H54 (cell line): ENCODE measurements around the gene ZBTB42.

Experiments used
- DNase-seq: peaks from one replicate; pipeline ENCODE4 v3.0.0; 2011; ENCODE audit warnings: low spot score, mixed read lengths; ENCODE audit not compliant: insufficient read length
- FAIRE-seq: peaks from 3 replicates; lab custom pipeline; 2011; peaks lifted over from hg19 to GRCh38; lab: Jason Lieb, UNC
- POLR2A ChIP-seq: IDR thresholded peaks from 2 replicates; pipeline ENCODE4 v1.6.1; 2011; ENCODE audit warnings: low read depth, mild to moderate bottlenecking, low read length

Gene ZBTB42

DNA sequence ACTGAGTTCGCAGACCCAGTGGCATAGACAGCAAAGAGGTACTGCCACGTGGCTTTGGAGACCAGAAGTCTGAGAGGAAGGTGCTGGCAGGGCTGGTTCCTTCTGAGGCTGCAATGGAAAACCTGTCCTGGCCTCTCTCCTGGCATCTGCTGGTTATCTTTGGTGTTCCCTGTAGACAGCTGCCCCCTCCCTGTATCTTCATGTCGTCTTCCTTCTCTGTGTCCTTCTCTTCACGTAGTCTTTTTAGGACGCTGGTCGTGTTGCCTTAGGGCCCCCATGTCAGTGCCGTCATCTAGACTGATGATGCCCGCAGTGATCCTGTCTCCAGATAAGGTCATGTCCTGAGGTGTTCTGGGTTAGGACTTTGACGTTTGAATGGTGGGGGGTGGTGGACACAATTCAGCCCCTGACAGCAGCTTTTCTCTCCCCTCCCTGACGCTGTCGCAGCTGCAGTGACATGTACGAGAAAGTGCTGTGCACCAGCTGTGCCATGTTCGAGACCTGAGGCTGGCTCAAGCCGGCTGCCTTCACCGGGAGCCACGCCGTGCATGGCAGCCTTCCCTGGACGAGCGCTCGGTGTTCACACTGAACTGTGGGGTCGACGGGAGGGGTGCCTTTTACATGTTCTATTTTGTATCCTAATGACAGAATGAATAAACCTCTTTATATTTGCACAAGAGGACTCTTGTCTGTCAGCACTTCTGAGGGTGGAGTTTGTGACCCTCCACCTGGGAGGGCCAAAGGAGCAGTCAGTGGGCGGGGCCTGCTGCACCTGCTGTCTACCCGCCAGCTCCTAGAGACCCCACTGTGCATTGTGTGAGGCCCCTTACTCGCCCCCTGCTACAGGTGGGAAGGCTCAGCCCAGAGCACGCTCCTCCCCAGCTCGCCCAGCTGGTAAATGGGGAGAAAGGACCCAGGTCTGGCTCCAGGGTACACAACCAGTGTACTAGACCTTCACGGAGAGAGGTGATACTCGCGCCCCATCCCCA, 41.6 kb upstream of the ZBTB42 start:
- no peak for FAIRE-seq
- no peak for TF ChIP-seq POLR2A

DNA sequence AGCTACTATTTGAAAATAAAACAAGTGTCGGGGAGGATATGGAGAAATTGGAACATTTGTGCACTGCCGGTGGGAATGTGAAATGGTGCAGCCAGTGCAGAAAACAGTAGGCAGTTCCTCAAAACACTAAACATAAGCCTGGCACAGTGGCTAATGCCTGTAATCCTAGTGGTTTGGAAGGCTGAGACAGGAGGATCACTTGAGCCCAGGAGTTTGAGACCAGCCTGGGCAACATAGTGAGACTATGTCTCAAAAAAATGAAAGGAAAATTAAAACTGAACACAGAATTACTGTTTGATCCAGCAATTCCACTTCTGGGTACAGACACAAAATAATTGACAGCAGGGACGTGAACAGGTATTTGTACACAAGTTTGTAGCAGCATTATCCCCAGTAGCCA, 35.4 kb upstream of the ZBTB42 start:
- DNase-seq (no peak), FAIRE-seq (peak; percentile 30)

More for the DNA sequence above, 41.6 kb upstream of the ZBTB42 start:
- DNase-seq, result no peak

DNA sequence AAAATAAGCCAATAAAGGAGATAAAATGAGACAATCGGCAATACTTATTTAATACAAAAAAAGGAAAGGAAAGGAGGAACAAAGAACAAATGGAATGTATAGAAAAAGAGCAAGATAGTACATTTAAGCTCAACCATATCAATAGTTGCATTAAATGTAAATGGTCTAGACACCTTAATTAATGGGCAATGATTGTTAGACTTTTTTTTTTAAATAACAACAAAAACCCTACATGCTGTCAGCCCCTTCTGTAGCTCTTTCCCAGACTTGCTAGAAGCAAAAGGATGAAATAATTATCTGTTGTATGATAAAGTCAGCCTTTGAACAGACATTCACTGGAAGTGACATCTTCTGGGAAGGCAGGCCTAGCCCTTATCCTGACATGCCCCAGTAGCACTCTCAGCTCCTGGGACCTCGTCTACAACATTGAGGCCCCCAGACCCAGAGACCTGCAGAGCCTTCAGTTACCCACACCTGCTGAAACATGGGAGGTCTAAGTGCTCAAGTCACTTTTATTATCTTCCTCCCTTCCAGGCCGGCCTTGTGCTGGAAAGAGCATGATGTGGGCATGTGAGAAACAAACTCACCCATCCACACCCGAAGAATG, 34.5 kb upstream of the ZBTB42 start:
- DNase-seq (no peak), FAIRE-seq (no peak)
- TF ChIP-seq POLR2A, result no peak

More for the DNA sequence above, 35.4 kb upstream of the ZBTB42 start:
- TF ChIP-seq POLR2A, result no peak

DNA sequence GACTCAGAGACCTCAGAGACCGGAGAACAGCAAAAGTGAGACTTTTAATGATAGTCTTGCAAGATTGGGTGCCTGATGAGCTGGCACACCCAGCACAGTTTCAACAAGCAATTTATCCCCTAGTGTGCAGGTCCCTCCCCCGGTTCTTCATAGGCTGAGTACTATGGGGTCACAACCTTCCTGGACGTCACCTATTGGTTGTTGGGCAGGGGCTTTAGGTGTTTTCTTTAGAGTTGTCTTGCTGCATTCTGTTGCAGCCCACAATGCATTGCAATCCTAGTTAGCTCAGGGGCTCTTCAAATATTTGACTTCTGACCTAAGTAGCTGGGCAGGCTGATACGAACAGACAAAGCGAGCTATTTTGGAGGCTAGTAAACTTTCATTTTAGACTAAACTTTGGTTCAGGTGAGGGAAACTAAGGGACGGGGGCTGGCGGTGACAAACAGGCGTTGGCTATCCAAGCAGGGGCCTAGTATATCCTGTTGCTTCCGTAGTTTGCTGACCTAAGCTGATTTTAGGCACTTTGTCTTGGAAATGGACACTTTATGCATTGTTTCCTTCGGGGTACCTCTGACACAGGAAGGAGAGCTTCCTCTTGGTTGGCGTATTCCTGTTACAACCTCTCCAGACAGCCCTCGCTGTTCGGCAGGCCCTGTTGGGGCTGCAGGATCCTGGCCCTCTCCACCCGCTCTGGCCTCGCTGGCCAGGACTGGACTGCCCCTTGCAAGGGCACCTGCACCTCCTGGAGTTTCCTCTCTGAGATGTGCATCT, 33.9 kb upstream of the ZBTB42 start:
- no peak for FAIRE-seq
- DNase-seq, result no peak
- TF ChIP-seq POLR2A, result no peak

DNA sequence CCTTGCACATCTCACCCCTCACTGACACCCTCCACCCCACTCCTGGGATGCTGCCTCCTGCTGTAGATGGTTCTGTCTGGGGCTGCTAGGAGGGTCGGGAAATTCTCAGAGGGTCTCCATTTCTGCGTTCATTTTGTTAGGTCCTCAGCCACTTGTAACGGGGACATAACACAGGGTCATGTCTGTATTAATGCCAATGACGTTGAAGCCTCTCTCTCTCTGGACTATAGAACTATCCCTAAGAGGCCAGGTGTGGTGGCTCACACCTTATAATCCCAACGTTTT, 33.3 kb upstream of the ZBTB42 start:
- FAIRE-seq (no peak), DNase-seq (no peak)
- no peak for TF ChIP-seq POLR2A

DNA sequence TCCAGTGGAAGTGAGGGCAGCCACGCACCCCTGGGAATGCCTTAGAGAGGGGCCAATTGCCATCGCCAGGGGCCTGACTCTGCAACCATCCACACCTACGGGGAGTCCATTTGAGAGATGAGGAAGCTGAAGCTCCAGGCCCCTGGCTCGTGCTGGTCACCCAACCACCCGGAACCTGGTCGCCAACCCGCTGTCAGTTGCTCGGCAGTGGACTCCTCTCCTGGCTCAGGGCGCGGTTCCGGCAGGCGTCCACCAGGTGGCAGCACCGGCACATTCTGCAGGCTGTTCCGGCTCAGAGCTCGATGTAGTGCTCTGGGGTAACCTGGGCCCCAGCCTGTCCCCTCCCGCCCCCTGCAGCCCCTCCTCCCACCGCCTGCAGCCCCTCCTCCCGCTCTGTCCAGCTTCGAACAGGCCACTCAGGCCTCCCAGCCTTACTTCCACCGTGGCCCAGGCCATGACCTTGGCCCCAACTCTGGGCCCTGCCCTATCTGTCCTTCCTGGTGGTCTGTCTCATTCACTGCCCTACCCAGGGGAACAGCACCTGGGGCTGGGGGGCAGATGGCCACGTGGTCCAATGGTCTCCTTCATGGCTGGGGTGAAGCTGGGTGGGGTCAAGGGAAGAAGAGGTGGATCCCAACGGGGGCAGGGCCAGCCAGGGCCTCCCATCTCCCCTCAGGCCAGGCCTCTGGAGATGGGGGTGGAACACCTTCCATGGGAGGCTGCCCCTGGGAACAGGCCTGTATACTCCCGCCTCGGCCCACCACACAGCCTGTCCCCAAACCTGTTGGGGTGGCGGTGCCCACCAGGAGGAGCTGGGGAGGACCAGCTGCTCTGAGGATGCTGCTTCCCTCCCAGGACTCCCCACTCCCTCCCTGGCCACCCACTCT, 32.2 kb upstream of the ZBTB42 start:
- FAIRE-seq (peak; percentile 76), DNase-seq (peak; percentile 90)
- TF ChIP-seq POLR2A, result no peak

DNA sequence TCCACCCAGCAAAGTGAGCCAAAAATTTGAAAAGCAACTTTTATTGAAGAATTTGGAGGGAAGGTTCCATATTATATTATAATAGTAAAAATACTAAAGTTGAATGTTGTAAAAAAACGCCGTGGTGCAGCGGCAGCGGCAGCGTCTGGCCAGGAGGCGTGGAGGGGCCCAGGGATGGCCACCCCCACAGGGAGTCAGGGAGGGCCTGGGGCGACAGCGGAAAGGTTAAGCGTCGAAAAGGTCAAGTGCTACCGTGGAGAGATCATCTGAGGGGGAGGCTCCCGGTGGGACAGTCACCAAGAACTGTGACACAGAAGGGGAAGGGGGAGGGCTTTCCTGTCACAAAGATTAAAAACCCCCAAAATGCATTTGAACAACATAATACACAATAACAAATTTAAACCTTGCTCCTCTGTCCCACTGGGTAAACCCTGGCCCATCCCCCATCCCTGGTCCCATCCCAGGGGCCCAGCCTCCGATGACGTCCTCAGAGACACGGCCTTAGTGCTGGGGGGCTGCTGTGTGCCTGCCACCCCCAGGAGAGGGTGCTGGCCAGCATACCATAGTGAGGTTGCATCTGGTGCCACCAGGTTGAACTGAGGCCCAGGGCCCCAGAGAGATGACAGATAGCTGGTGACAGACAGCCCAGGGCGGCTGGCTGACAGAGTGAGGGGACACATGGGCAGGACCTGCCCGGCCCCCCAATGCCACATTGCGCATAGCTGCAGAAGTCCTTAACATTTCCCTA, 31.4 kb upstream of the ZBTB42 start:
- DNase-seq, result no peak
- no peak for FAIRE-seq
- no peak for TF ChIP-seq POLR2A

DNA sequence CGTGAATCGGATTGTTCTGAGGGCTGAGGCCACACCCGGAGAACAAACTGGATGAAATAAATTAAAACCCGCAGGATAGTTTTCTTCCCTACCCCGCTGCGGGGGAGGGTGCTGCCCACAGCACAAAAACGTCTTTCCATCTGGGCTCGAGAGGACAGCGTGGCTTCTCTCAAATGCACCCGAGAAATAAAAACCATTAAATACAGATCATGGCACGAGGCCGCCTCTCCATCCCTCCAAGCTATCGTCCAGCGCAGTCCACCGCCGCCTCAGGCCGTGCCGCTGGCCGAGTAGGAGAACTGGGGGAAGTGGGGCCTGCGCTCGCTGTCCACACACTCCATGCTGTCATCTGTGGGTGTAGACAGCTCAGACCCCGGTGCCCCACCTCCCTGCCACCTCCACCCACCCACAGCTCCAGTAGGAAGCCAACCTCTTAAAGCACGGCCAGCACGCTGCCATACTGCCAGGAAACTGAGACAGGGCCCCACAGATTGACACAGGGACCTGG, 30.8 kb upstream of the ZBTB42 start:
- TF ChIP-seq POLR2A, result no peak
- DNase-seq (no peak), FAIRE-seq (no peak)

DNA sequence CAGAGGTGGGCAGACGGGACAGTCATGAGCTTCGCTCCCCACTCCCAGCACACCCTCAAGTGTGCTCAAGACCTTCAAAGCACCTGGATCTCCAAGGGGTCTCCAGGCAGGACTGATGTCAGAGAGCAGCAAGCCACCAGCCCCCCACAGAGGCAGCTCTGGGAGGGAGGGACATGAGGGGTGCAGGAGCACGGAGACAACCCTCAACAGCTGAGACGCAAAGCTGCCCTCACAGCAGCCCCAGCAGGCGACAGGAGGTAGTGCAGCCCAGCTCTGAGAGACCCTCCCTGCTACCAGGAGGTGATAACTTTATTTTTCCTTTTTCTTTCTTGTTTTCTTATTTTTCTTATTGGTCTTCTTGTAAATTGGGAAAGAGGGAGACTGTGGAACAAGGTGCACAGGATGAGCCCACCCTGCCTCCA, 30.0 kb upstream of the ZBTB42 start:
- TF ChIP-seq POLR2A, result no peak
- DNase-seq, result no peak
- FAIRE-seq, result no peak

DNA sequence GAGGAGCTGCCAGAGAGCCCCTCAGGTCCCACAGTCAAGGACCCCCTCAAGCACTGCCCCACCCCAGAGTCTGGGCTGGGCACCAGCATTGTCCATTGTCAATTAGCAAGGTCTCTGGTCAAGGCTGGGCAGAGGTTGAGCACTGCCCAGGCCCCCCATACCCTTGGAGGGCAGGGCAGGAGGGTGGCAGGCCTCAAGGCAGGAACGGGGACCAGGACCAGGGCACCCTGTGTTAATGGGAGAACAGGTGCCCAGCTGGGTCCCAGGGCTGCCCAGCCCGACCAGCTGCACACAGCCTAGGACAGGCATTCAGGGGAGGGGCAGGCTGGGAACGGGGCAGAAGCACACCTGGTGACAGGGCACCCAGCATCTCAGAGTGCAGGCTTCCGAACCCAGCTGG, 29.5 kb upstream of the ZBTB42 start:
- no peak for FAIRE-seq
- no peak for TF ChIP-seq POLR2A

DNA sequence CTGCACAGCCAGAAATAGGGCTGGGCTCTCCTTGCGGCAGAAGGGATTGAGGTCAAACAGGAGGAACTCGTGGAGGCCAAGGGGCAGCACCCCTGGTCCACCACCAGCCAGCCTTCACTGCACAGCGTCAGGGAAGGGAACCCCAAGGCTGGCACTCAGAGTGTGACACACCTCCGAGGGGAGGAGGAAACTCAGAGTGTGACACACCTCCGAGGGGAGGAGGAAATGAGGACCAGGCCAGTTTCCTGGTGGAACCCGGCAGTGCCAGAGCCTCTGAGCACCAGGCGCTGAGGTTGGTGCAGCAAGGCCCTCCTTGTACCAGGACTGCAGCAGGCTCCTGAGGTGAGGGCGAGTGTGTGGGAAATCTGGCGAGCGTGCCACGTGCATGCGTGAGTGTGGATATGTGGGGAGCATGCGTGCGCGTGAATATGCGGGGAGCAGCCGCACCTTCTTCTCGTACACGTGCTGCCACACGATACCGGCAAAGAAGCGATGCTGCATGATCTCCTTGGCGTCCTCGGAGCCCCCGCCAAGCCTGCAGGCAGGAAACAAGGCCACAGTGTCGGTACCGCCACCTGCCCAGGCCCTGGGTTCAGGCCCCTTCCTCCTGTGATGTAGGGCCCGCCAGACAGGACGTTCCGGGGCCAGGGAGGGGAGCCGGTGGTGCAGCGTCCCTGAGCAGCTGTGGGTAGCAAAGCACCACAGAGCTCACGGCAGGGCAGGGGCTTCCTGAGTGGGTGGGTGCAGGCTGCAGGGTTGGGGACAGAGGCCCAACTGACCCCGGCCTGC, 28.8 kb upstream of the ZBTB42 start:
- FAIRE-seq (no peak), DNase-seq (no peak)
- no peak for TF ChIP-seq POLR2A

More for the DNA sequence above, 29.5 kb upstream of the ZBTB42 start:
- no peak for DNase-seq
